Stimulated activated CD8-positive, alpha-beta memory T cell treated with anti-CD3 and anti-CD28 coated beads, Interleukin-15, amount 100 ng/mL, for 1 hour (primary cell): ENCODE data around the gene CD320.

Experiments used
- DNase-seq: peaks from one replicate; pipeline ENCODE4 v3.0.0-alpha.2; 2020; ENCODE audit warnings: low read depth

The CD320 gene

GRCh38 chr19:8253678-8254077 is 54.5 kb downstream of the CD320 start:
- DNase-seq = no peak

- DNase-seq = peak; percentile 67
These were observed 55.1 kb downstream of the CD320 start for GRCh38 chr19:8252922-8253589.
